HEK293 (cell line): Measurements from ENCODE around the gene KCNB1.

ENCODE experiments used
- CTCF ChIA-PET: fragments of 350-600 bp; formaldehyde crosslinking; extraction: SDS; loops from one replicate; lab custom pipeline; 2021; ENCODE audit warnings: antibody characterized with exemption; lab: Yijun Ruan, JAX
- POLR2A ChIA-PET: fragments of 300-600 bp; formaldehyde crosslinking; extraction: SDS; loops from one replicate; lab custom pipeline; 2020; ENCODE audit warnings: antibody characterized with exemption, inconsistent platforms; lab: Yijun Ruan, JAX
- H3K27ac ChIP-seq: fragments of 200-500 bp; sonication (Bioruptor generic); 2 replicates; pipeline ENCODE4 v1.5.1; 2014; ENCODE audit warnings: low read depth, low read length, control low read depth, inconsistent platforms; ENCODE audit errors: extremely low read depth
- H3K36me3 ChIP-seq, 2 experiments: fragments of 200-500 bp in 1 of 2; sonication (Bioruptor generic) in 1 of 2; 1 replicate in 1 of 2; 2 replicates in 1 of 2; pipeline ENCODE4 v1.5.1; 2014 to 2017; ENCODE audit warnings: inconsistent platforms in 2 of 2, low read length in 2 of 2; ENCODE audit not compliant: control insufficient read depth in 2 of 2, insufficient read depth in 1 of 2
- H3K4me1 ChIP-seq: fragments of 200-500 bp; sonication (Bioruptor generic); 2 replicates; pipeline ENCODE4 v1.5.1; 2014; ENCODE audit warnings: mild to moderate bottlenecking, low read length, inconsistent platforms; ENCODE audit not compliant: control insufficient read depth, insufficient read depth
- H3K4me3 ChIP-seq: 2 replicates; pipeline ENCODE4 v1.5.1; 2011; ENCODE audit warnings: low read depth, mild to moderate bottlenecking, control low read depth, low read length, moderate library complexity
- H3K9me3 ChIP-seq: fragments of 200-500 bp; sonication (Bioruptor generic); 2 replicates; pipeline ENCODE4 v1.5.1; 2014; ENCODE audit warnings: low read depth, low read length, inconsistent platforms; ENCODE audit not compliant: control insufficient read depth, insufficient read depth
- ATF2 ChIP-seq: fragments of 450-650 bp; formaldehyde crosslinking; IDR thresholded peaks from 2 replicates; pipeline ENCODE4 v1.5.1; 2016; ENCODE audit warnings: missing biosample characterization, missing genetic modification characterization, low read depth
- KLF10 ChIP-seq: fragments of 450-650 bp; IDR thresholded peaks from 2 replicates; pipeline ENCODE4 v1.5.1; 2018; ENCODE audit warnings: missing biosample characterization, mild to moderate bottlenecking, missing genetic modification characterization
- TRIM28 ChIP-seq: IDR thresholded peaks from 2 replicates; pipeline ENCODE4 v1.6.1; 2011; ENCODE audit warnings: low read length, control low read depth, borderline replicate concordance
- ZBTB44 ChIP-seq: fragments of 450-650 bp; IDR thresholded peaks from 2 replicates; pipeline ENCODE4 v1.5.1; 2018; ENCODE audit warnings: missing biosample characterization, mild to moderate bottlenecking, missing genetic modification characterization
- ZNF19 ChIP-seq: fragments of 450-650 bp; formaldehyde crosslinking; IDR thresholded peaks from 2 replicates; pipeline ENCODE4; 2016; ENCODE audit warnings: missing biosample characterization, missing genetic modification characterization, low read depth
- ZNF24 ChIP-seq: fragments of 450-650 bp; formaldehyde crosslinking; IDR thresholded peaks from 2 replicates; pipeline ENCODE4 v1.5.1; 2016; ENCODE audit warnings: missing biosample characterization, missing genetic modification characterization
- ZNF354C ChIP-seq: fragments of 450-650 bp; formaldehyde crosslinking; IDR thresholded peaks from 2 replicates; pipeline ENCODE4 v1.5.1; 2016; ENCODE audit warnings: missing biosample characterization, missing genetic modification characterization, low read depth, borderline replicate concordance
- ZNF518A ChIP-seq: fragments of 450-650 bp; formaldehyde crosslinking; conservative IDR thresholded peaks from 2 replicates; pipeline ENCODE4 v1.5.1; 2016; ENCODE audit warnings: low read depth, missing biosample characterization, missing genetic modification characterization
- ZNF561 ChIP-seq: fragments of 450-650 bp; IDR thresholded peaks from 2 replicates; pipeline ENCODE4 v1.5.1; 2018; ENCODE audit warnings: missing biosample characterization, missing genetic modification characterization, borderline replicate concordance
- ZNF610 ChIP-seq: fragments of 450-650 bp; formaldehyde crosslinking; IDR thresholded peaks from 2 replicates; pipeline ENCODE4 v1.5.1; 2016; ENCODE audit warnings: missing biosample characterization, missing genetic modification characterization, borderline replicate concordance
- ZNF639 ChIP-seq: fragments of 450-650 bp; formaldehyde crosslinking; IDR thresholded peaks from 2 replicates; pipeline ENCODE4 v1.5.1; 2016; ENCODE audit warnings: missing biosample characterization, missing genetic modification characterization
- ZNF658 ChIP-seq: fragments of 450-650 bp; formaldehyde crosslinking; IDR thresholded peaks from 2 replicates; pipeline ENCODE4; 2016; ENCODE audit warnings: missing biosample characterization, missing genetic modification characterization
- ZNF701 ChIP-seq: fragments of 450-650 bp; formaldehyde crosslinking; IDR thresholded peaks from 2 replicates; pipeline ENCODE4 v1.5.1; 2016; ENCODE audit warnings: missing biosample characterization, missing genetic modification characterization
- ZNF76 ChIP-seq: fragments of 450-650 bp; formaldehyde crosslinking; IDR thresholded peaks from 2 replicates; pipeline ENCODE4; 2016; ENCODE audit warnings: low read depth, missing biosample characterization, missing genetic modification characterization, borderline replicate concordance
- TF ChIP-seq, protein P1 (sequence below): fragments of 450-650 bp; formaldehyde crosslinking; IDR thresholded peaks from 2 replicates; pipeline ENCODE4 v1.5.1; 2016; ENCODE audit warnings: missing biosample characterization, missing genetic modification characterization
- TF ChIP-seq, protein P2 (sequence below): fragments of 450-650 bp; formaldehyde crosslinking; IDR thresholded peaks from 2 replicates; pipeline ENCODE4 v1.5.1; 2017; ENCODE audit warnings: missing biosample characterization, missing genetic modification characterization
- TF ChIP-seq, protein P3 (sequence below): fragments of 450-650 bp; formaldehyde crosslinking; IDR thresholded peaks from 2 replicates; pipeline ENCODE4 v1.5.1; 2017; ENCODE audit warnings: missing biosample characterization, mild to moderate bottlenecking, missing genetic modification characterization, moderate library complexity

Gene KCNB1

DNA sequence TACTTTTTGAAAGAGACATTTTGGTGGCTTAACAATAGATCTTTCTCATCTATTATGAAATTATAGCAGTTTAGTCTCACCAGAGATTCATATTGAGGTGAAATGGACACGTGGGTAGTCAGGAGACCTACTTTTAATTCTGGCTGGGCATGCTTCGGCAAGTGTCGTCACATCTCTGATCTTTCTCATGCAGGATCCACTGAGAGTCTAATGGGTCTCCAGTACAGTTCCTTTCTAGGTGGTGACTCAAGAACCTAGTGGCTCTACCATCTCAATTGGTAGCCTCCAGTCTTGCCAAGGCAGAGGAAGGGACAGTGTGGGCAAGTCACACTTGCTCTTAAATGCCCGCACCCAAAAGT lies 94.9 kb downstream of the KCNB1 start:
- no peaks in the 10 kb centered on the region for H3K4me1 ChIP-seq
- no peak overlapping the region for H3K27ac ChIP-seq
- CTCF ChIA-PET: no interaction called here

GRCh38 chr20:49386848-49387580 lies 95.5 kb downstream of the KCNB1 start:
- H3K4me1 ChIP-seq: no peaks in the 10 kb centered on the region
- POLR2A ChIA-PET: no interaction called here
- H3K9me3 ChIP-seq: no peaks in the 10 kb centered on the region
- no peak overlapping the region for H3K4me3 ChIP-seq
- H3K27ac ChIP-seq: no peak overlapping the region
- CTCF ChIA-PET: interaction anchor here (0.6 kb wide), 1 partner anchor 57 kb away, joined by 3 read pairs; no protein-coding TSS in a partner anchor
- H3K36me3 ChIP-seq: no peaks in the 10 kb centered on the region
- TF ChIP-seq KLF10 (tag by site-specific recombination) (no peak), ZNF658 (tag by site-specific recombination) (no peak), ZNF518A (0 out of 2 replicates have a peak, but pooled peaks have one; percentile 40), ATF2 (tag by site-specific recombination) (peak; percentile 91), ZNF76 (peak; percentile 90)
- TF ChIP-seq, protein P1, sequence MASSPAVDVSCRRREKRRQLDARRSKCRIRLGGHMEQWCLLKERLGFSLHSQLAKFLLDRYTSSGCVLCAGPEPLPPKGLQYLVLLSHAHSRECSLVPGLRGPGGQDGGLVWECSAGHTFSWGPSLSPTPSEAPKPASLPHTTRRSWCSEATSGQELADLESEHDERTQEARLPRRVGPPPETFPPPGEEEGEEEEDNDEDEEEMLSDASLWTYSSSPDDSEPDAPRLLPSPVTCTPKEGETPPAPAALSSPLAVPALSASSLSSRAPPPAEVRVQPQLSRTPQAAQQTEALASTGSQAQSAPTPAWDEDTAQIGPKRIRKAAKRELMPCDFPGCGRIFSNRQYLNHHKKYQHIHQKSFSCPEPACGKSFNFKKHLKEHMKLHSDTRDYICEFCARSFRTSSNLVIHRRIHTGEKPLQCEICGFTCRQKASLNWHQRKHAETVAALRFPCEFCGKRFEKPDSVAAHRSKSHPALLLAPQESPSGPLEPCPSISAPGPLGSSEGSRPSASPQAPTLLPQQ: 0 out of 2 replicates have a peak, but pooled peaks have one; percentile 24

More for the DNA sequence above, 94.9 kb downstream of the KCNB1 start:
- no peak overlapping the region for H3K4me3 ChIP-seq
- no peaks in the 10 kb centered on the region for H3K36me3 ChIP-seq
- no peak for TF ChIP-seq ZNF354C (tag by site-specific recombination)
- TF ChIP-seq, protein P2, sequence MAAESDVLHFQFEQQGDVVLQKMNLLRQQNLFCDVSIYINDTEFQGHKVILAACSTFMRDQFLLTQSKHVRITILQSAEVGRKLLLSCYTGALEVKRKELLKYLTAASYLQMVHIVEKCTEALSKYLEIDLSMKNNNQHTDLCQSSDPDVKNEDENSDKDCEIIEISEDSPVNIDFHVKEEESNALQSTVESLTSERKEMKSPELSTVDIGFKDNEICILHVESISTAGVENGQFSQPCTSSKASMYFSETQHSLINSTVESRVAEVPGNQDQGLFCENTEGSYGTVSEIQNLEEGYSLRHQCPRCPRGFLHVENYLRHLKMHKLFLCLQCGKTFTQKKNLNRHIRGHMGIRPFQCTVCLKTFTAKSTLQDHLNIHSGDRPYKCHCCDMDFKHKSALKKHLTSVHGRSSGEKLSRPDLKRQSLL (tag by site-specific recombination): peak; percentile 80
- TF ChIP-seq TRIM28: no peak
- no peak for TF ChIP-seq ZNF19
- no peak for TF ChIP-seq ZNF610 (tag by site-specific recombination)
- no peak for TF ChIP-seq ZBTB44 (tag by site-specific recombination)
- TF ChIP-seq, protein P3, sequence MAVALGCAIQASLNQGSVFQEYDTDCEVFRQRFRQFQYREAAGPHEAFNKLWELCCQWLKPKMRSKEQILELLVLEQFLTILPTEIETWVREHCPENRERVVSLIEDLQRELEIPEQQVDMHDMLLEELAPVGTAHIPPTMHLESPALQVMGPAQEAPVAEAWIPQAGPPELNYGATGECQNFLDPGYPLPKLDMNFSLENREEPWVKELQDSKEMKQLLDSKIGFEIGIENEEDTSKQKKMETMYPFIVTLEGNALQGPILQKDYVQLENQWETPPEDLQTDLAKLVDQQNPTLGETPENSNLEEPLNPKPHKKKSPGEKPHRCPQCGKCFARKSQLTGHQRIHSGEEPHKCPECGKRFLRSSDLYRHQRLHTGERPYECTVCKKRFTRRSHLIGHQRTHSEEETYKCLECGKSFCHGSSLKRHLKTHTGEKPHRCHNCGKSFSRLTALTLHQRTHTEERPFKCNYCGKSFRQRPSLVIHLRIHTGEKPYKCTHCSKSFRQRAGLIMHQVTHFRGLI (tag by site-specific recombination): peak; percentile 50; the same call in 1 of the 2 replicates
- TF ChIP-seq ZNF639: no peak
- no peak for TF ChIP-seq ZNF561 (tag by site-specific recombination)
- no peak for TF ChIP-seq ZNF701 (tag by site-specific recombination)
- no peak for TF ChIP-seq ZNF24 (tag by site-specific recombination)
- TF ChIP-seq, all 188 proteins: peak for 2
- POLR2A ChIA-PET: no interaction called here
- H3K9me3 ChIP-seq: no peaks in the 10 kb centered on the region
